IMR-90 (cell line): ENCODE data around the gene AANAT. TPM values are rescaled to one million over a fixed set of nuclear protein-coding genes. Genes with fewer than 3 reads are reported as not detected.

ENCODE experiments used
- ATAC-seq: fragments of 200-7000 bp; cut with Tn5 transposase; 2 replicates; pipeline ENCODE4 v1.9.1; 2020; ENCODE audit warnings: low read depth, mild to moderate bottlenecking, moderate library complexity
- BruUV-seq: library from RNA; stranded (reverse); fragments of 400-500 nt; replicated peaks from 2 replicates; lab custom pipeline; 2021; lab: Mats Ljungman, UMichigan
- CTCF ChIA-PET: fragments of 300-600 bp; formaldehyde crosslinking; extraction: SDS; loops from one replicate; lab custom pipeline; 2021; ENCODE audit warnings: antibody characterized with exemption; lab: Yijun Ruan, JAX
- POLR2A ChIA-PET: fragments of 300-600 bp; sonication (Branson Sonifier 250); formaldehyde crosslinking; loops from one replicate; lab custom pipeline; 2022; ENCODE audit warnings: antibody characterized with exemption; ENCODE audit not compliant: unreplicated experiment; lab: Charles Lee
- DNase-seq: peaks from one replicate; pipeline ENCODE4 v3.0.0; 2013
- H2AFZ ChIP-seq: replicated peaks from 2 replicates; pipeline ENCODE3; 2013; ENCODE audit warnings: low read length, mild to moderate bottlenecking; ENCODE audit not compliant: poor library complexity
- H2AK5ac ChIP-seq: 2 replicates; pipeline ENCODE4 v1.6.1; 2013; ENCODE audit warnings: low read depth, low read length, inconsistent platforms
- H2AK9ac ChIP-seq: replicated peaks from 2 replicates; pipeline ENCODE3; 2013; ENCODE audit warnings: mild to moderate bottlenecking, low read depth, low read length, moderate library complexity; ENCODE audit not compliant: poor library complexity
- H2BK120ac ChIP-seq: 2 replicates; pipeline ENCODE4 v1.6.1; 2013; ENCODE audit warnings: low read depth, low read length, inconsistent platforms
- H2BK15ac ChIP-seq: 3 replicates; pipeline ENCODE4 v1.6.1; 2013; ENCODE audit warnings: low read depth, low read length, inconsistent platforms
- H2BK20ac ChIP-seq: 2 replicates; pipeline ENCODE4 v1.6.1; 2013; ENCODE audit warnings: low read depth, mild to moderate bottlenecking, inconsistent platforms, low read length, moderate library complexity
- H2BK5ac ChIP-seq: 2 replicates; pipeline ENCODE4 v1.6.1; 2013; ENCODE audit warnings: mild to moderate bottlenecking, low read depth, low read length, inconsistent platforms; ENCODE audit not compliant: poor library complexity, severe bottlenecking
- H3K14ac ChIP-seq: replicated peaks from 2 replicates; pipeline ENCODE4 v1.6.1; 2013; ENCODE audit warnings: low read depth, low read length, inconsistent platforms
- H3K18ac ChIP-seq: 2 replicates; pipeline ENCODE4 v1.6.1; 2013; ENCODE audit warnings: low read depth, low read length, control low read depth
- H3K23ac ChIP-seq: 2 replicates; pipeline ENCODE4 v1.6.1; 2013; ENCODE audit warnings: low read depth, low read length, inconsistent platforms
- H3K27ac ChIP-seq: 2 replicates; pipeline ENCODE4 v1.5.1; 2013; ENCODE audit warnings: mild to moderate bottlenecking, control low read depth, low read length; ENCODE audit not compliant: insufficient read depth
- H3K27me3 ChIP-seq: 2 replicates; pipeline ENCODE4 v1.6.1; 2013; ENCODE audit warnings: low read length; ENCODE audit not compliant: control insufficient read depth, insufficient read depth
- H3K36me3 ChIP-seq: 2 replicates; pipeline ENCODE4 v1.6.1; 2013; ENCODE audit warnings: low read length, mixed read lengths; ENCODE audit not compliant: control insufficient read depth, insufficient read depth
- H3K4ac ChIP-seq: 2 replicates; pipeline ENCODE4 v1.6.1; 2013; ENCODE audit warnings: low read depth, low read length, inconsistent platforms
- H3K4me1 ChIP-seq: 2 replicates; pipeline ENCODE4 v1.6.1; 2013; ENCODE audit warnings: low read length, mixed read lengths; ENCODE audit not compliant: control insufficient read depth, insufficient read depth
- H3K4me2 ChIP-seq: 2 replicates; pipeline ENCODE4 v1.6.1; 2013; ENCODE audit warnings: low read depth, mild to moderate bottlenecking, control low read depth, low read length, moderate library complexity
- H3K4me3 ChIP-seq: 2 replicates; pipeline ENCODE4 v1.5.1; 2013; ENCODE audit warnings: low read depth, mild to moderate bottlenecking, control low read depth, low read length, moderate library complexity; ENCODE audit not compliant: insufficient read depth
- H3K56ac ChIP-seq: 2 replicates; pipeline ENCODE4 v1.6.1; 2013; ENCODE audit warnings: low read length, inconsistent platforms; ENCODE audit not compliant: insufficient read depth; ENCODE audit errors: extremely low read depth
- H3K79me1 ChIP-seq, 2 experiments: 2 replicates each; pipeline ENCODE4 v1.6.1; 2013; ENCODE audit warnings: low read length in 2 of 2, inconsistent platforms in 1 of 2, low read depth in 1 of 2
- H3K9ac ChIP-seq: 2 replicates; pipeline ENCODE4 v1.6.1; 2013; ENCODE audit warnings: low read depth, low read length, control low read depth
- H3K9me1 ChIP-seq: 2 replicates; pipeline ENCODE4 v1.6.1; 2013; ENCODE audit warnings: low read length, inconsistent platforms; ENCODE audit not compliant: insufficient read depth
- H3K9me3 ChIP-seq: 2 replicates; pipeline ENCODE4 v1.6.1; 2013; ENCODE audit warnings: low read length; ENCODE audit not compliant: control insufficient read depth, insufficient read depth
- H4K20me1 ChIP-seq: 2 replicates; pipeline ENCODE4 v1.6.1; 2013; ENCODE audit warnings: low read length, inconsistent platforms; ENCODE audit not compliant: insufficient read depth
- H4K5ac ChIP-seq: 2 replicates; pipeline ENCODE4 v1.6.1; 2013; ENCODE audit warnings: mild to moderate bottlenecking, low read depth, low read length, control low read depth
- H4K8ac ChIP-seq, 2 experiments: 2 replicates each; pipeline ENCODE4 v1.6.1; 2013; ENCODE audit warnings: low read depth in 2 of 2, low read length in 2 of 2, control low read depth in 1 of 2, inconsistent platforms in 1 of 2
- H4K91ac ChIP-seq: 2 replicates; pipeline ENCODE4 v1.6.1; 2013; ENCODE audit warnings: low read depth, low read length, inconsistent platforms; ENCODE audit not compliant: insufficient read depth
- BHLHE40 ChIP-seq: fragments of 150-350 bp; IDR thresholded peaks from 2 replicates; pipeline ENCODE4 v1.6.1; 2016; ENCODE audit warnings: mild to moderate bottlenecking, low read depth, low read length
- CEBPB ChIP-seq: IDR thresholded peaks from 2 replicates; pipeline ENCODE4 v1.6.1; 2012; ENCODE audit warnings: low read depth, low read length, improper control_type of control experiment
- CHD1 ChIP-seq: IDR thresholded peaks from 2 replicates; pipeline ENCODE4 v1.6.1; 2012; ENCODE audit warnings: low read depth, low read length, improper control_type of control experiment
- FOS ChIP-seq: fragments of 150-350 bp; IDR thresholded peaks from 2 replicates; pipeline ENCODE4 v1.6.1; 2016; ENCODE audit warnings: low read depth, low read length
- MAFK ChIP-seq: IDR thresholded peaks from 2 replicates; pipeline ENCODE4 v1.6.1; 2012; ENCODE audit warnings: low read depth, low read length, improper control_type of control experiment
- MAZ ChIP-seq: IDR thresholded peaks from 2 replicates; pipeline ENCODE4 v1.6.1; 2012; ENCODE audit warnings: low read depth, mild to moderate bottlenecking, low read length, improper control_type of control experiment, moderate library complexity, borderline replicate concordance
- MXI1 ChIP-seq: IDR thresholded peaks from 2 replicates; pipeline ENCODE4 v1.6.1; 2012; ENCODE audit warnings: low read depth, mild to moderate bottlenecking, low read length, moderate library complexity, borderline replicate concordance
- NFE2L2 ChIP-seq: fragments of 150-350 bp; IDR thresholded peaks from 2 replicates; pipeline ENCODE4 v1.6.1; 2016; ENCODE audit warnings: low read depth, mild to moderate bottlenecking, low read length
- POLR2A ChIP-seq: IDR thresholded peaks from 2 replicates; pipeline ENCODE4 v1.6.1; 2012; ENCODE audit warnings: mild to moderate bottlenecking, low read depth, low read length
- RAD21 ChIP-seq: IDR thresholded peaks from 2 replicates; pipeline ENCODE4 v1.6.1; 2012; ENCODE audit warnings: low read length, improper control_type of control experiment
- RCOR1 ChIP-seq: IDR thresholded peaks from 2 replicates; pipeline ENCODE4 v1.6.1; 2012; ENCODE audit warnings: mild to moderate bottlenecking, low read length, improper control_type of control experiment; ENCODE audit not compliant: insufficient replicate concordance
- SMC3 ChIP-seq: fragments of 150-350 bp; IDR thresholded peaks from 2 replicates; pipeline ENCODE4 v1.6.1; 2016; ENCODE audit warnings: low read depth, mild to moderate bottlenecking, antibody characterized with exemption, low read length, moderate library complexity
- WGBS, 2 experiments: methylation state at CpG; one replicate each; pipeline versions ENCODE4 v1.1.5 to v1.1.7; 2013; ENCODE audit warnings: missing lambda C conversion rate in 2 of 2; ENCODE audit not compliant: insufficient read length in 1 of 2; ENCODE audit errors: extremely low coverage in 2 of 2; 5-methylcytosine and 5-hydroxymethylcytosine counted together
- dilution Hi-C: fragments of 300-500 bp; cut with HindIII; formaldehyde crosslinking; loops from one replicate; pipeline ENCODE4 v1.14.3; 2018; ENCODE audit warnings: low sequenced_read_pairs; ENCODE audit not compliant: unreplicated experiment
- in situ Hi-C: fragments of 300-500 bp; cut with MboI; formaldehyde crosslinking; loops from 3 replicates; pipeline ENCODE4 v1.14.3; 2019; ENCODE audit warnings: low sequenced_read_pairs, inconsistent platforms, mixed read lengths
- intact Hi-C: fragments of 100-400 bp; cut with micrococcal nuclease; formaldehyde crosslinking; loops from 2 replicates; pipeline ENCODE4 v1.10.0; 2022
- polyA plus RNA-seq, 3 experiments: library from polyadenylated mRNA; depleted of rRNA; stranded (reverse); fragments of >200 nt; gene quantifications; 2 replicates each; pipeline ENCODE4 v1.2.3, GENCODE V29; 2012; ENCODE audit warnings: low replicate concordance in 1 of 3
- total RNA-seq: library from RNA; depleted of rRNA; stranded (reverse); fragments of >200 nt; gene quantifications from 2 replicates; pipeline ENCODE4 v1.2.3, GENCODE V29; 2012
- TF ChIP-seq, protein P1 (sequence below): fragments of 150-350 bp; IDR thresholded peaks from 2 replicates; pipeline ENCODE4 v1.6.1; 2017; ENCODE audit warnings: mild to moderate bottlenecking, antibody characterized with exemption, low read length, low read depth
- TF ChIP-seq, protein P2 (sequence below): fragments of 150-350 bp; IDR thresholded peaks from 2 replicates; pipeline ENCODE4 v1.6.1; 2016; ENCODE audit warnings: low read depth, mild to moderate bottlenecking, low read length, moderate library complexity, borderline replicate concordance
- TF ChIP-seq, protein P3 (sequence below): conservative IDR thresholded peaks from 2 replicates; pipeline ENCODE4 v1.5.1; 2012; ENCODE audit warnings: mild to moderate bottlenecking, low read depth, low read length, improper control_type of control experiment

Gene AANAT
- total and polyA plus RNA-seq, 2 of the 4 experiments (the other 2 are of a cell fraction), result 0.21 TPM; not detected in 1

DNA sequence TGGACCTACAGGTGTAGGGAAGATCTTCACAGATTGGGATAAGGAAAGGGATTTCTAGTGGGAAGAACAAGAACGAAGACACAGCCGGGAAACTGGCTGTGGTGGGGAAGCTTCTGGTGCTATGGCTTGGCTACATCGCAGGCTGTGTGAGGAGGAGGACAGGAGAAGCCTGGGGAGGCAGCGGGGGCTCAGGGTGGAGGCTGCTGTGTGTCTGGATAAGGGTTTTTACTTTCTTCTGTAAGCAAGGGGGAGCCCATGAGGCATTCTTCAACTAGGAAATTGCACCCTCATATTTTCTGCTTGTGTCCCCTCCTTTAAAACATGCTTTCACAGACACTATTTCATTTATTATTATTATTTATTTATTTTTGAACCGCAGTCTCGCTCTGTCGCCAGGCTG is 36.7 kb downstream of the AANAT start:
- Histone ChIP-seq H3K9me1 (peaks cover 8% of the 10 kb centered on the region), H3K18ac (no peak overlapping the region), H3K9ac (no peak overlapping the region), H2BK120ac (no peak overlapping the region), H3K23ac (no peak overlapping the region), H2BK15ac (no peak overlapping the region), H3K36me3 (no peaks in the 10 kb centered on the region), H3K4ac (no peak overlapping the region), H3K27ac (no peak overlapping the region), H4K91ac (no peak overlapping the region), H2AFZ (no peak overlapping the region), H3K14ac (no peak overlapping the region), H3K4me3 (no peak overlapping the region), H4K5ac (no peak overlapping the region), H3K4me2 (no peak overlapping the region), H2AK9ac (no peak overlapping the region), H3K79me1 (peaks cover under 1 to 15% of the 10 kb centered on the region in 2 experiments; a peak in 3 of 4 replicates), H2BK5ac (no peak overlapping the region), H3K27me3 (peaks cover 13% of the 10 kb centered on the region), H4K8ac (no peak overlapping the region), H2BK20ac (no peak overlapping the region), H2AK5ac (no peak overlapping the region), H3K56ac (no peak overlapping the region), H3K4me1 (peaks cover 13% of the 10 kb centered on the region), H3K9me3 (no peaks in the 10 kb centered on the region), H4K20me1 (no peaks in the 10 kb centered on the region)
- POLR2A ChIA-PET, result no interaction called here
- CTCF ChIA-PET, result interaction anchor here (0.6 to 1.9 kb wide), 3 partner anchors 38 to 52 kb away, joined by 3 to 7 read pairs (median 3); no protein-coding TSS in a partner anchor
- no TSS peak for BruUV-seq
- intact Hi-C loops (no loop called here), dilution Hi-C loops (no loop called here), in situ Hi-C loops (loop anchor here (10.0 kb wide), 2 partner anchors 99 to 199 kb away; partner anchors contain the start of gene QRICH2)
- ATAC-seq, result no peak
- 80% methylated on average over 1 of the region's 7 CpGs; no CpG with 5 or more reads in 1 of the 2 experiments for WGBS, 2 experiments
- TF ChIP-seq CHD1 (no peak), POLR2A (no peak), BHLHE40 (no peak), RCOR1 (no peak), MAZ (no peak), MXI1 (no peak), MAFK (no peak), NFE2L2 (no peak), RAD21 (no peak), SMC3 (no peak), CEBPB (no peak), FOS (no peak)
- TF ChIP-seq, protein P1, sequence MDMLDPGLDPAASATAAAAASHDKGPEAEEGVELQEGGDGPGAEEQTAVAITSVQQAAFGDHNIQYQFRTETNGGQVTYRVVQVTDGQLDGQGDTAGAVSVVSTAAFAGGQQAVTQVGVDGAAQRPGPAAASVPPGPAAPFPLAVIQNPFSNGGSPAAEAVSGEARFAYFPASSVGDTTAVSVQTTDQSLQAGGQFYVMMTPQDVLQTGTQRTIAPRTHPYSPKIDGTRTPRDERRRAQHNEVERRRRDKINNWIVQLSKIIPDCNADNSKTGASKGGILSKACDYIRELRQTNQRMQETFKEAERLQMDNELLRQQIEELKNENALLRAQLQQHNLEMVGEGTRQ, result no peak
- TF ChIP-seq, protein P2, sequence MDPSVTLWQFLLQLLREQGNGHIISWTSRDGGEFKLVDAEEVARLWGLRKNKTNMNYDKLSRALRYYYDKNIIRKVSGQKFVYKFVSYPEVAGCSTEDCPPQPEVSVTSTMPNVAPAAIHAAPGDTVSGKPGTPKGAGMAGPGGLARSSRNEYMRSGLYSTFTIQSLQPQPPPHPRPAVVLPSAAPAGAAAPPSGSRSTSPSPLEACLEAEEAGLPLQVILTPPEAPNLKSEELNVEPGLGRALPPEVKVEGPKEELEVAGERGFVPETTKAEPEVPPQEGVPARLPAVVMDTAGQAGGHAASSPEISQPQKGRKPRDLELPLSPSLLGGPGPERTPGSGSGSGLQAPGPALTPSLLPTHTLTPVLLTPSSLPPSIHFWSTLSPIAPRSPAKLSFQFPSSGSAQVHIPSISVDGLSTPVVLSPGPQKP, result no peak
- TF ChIP-seq, protein P3, sequence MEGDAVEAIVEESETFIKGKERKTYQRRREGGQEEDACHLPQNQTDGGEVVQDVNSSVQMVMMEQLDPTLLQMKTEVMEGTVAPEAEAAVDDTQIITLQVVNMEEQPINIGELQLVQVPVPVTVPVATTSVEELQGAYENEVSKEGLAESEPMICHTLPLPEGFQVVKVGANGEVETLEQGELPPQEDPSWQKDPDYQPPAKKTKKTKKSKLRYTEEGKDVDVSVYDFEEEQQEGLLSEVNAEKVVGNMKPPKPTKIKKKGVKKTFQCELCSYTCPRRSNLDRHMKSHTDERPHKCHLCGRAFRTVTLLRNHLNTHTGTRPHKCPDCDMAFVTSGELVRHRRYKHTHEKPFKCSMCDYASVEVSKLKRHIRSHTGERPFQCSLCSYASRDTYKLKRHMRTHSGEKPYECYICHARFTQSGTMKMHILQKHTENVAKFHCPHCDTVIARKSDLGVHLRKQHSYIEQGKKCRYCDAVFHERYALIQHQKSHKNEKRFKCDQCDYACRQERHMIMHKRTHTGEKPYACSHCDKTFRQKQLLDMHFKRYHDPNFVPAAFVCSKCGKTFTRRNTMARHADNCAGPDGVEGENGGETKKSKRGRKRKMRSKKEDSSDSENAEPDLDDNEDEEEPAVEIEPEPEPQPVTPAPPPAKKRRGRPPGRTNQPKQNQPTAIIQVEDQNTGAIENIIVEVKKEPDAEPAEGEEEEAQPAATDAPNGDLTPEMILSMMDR, result no peak
- no peak for DNase-seq
